ENCODE results near the gene CSF2RB. TPM values are rescaled to one million over a fixed set of nuclear protein-coding genes. Genes with fewer than 3 reads are reported as not detected.

The CSF2RB gene
- total RNA-seq, 1 donor from 2014 or later, result not detected

GRCh38 chr22:36872866-36873498 is 40.4 kb upstream of the CSF2RB start:
- peak overlapping the region; percentile 53 for H3K27ac Mint-ChIP-seq (ENCODE audit: unreplicated experiment)
- TF ChIP-seq CTCF (IDR thresholded peaks at IDR 0.05; ENCODE audit: partially characterized antibody, unreplicated experiment), result no peak
- DNase-seq, result no peak
- H3K4me1 Mint-ChIP-seq (ENCODE audit: low read depth, unreplicated experiment), result peaks cover 2% of the 10 kb centered on the region
- peaks cover 10% of the 10 kb centered on the region for H3K27me3 Mint-ChIP-seq (ENCODE audit: unreplicated experiment)
- no peaks in the 10 kb centered on the region for H3K36me3 Mint-ChIP-seq (ENCODE audit: unreplicated experiment)
- no peak overlapping the region for H3K4me3 Mint-ChIP-seq (ENCODE audit: unreplicated experiment)
- peaks cover 5% of the 10 kb centered on the region for H3K9me3 Mint-ChIP-seq (ENCODE audit: unreplicated experiment)

GRCh38 chr22:36873614-36874308 is 39.7 kb upstream of the CSF2RB start:
- peak; percentile 37 for DNase-seq
- no peak for TF ChIP-seq CTCF (IDR thresholded peaks at IDR 0.05; ENCODE audit: partially characterized antibody, unreplicated experiment)
- no peak overlapping the region for H3K27ac Mint-ChIP-seq (ENCODE audit: unreplicated experiment)
- peaks cover 10% of the 10 kb centered on the region for H3K27me3 Mint-ChIP-seq (ENCODE audit: unreplicated experiment)
- H3K4me3 Mint-ChIP-seq (ENCODE audit: unreplicated experiment), result no peak overlapping the region
- peaks cover 2% of the 10 kb centered on the region for H3K4me1 Mint-ChIP-seq (ENCODE audit: low read depth, unreplicated experiment)
- H3K36me3 Mint-ChIP-seq (ENCODE audit: unreplicated experiment), result no peaks in the 10 kb centered on the region
- H3K9me3 Mint-ChIP-seq (ENCODE audit: unreplicated experiment), result peaks cover 5% of the 10 kb centered on the region

DNA sequence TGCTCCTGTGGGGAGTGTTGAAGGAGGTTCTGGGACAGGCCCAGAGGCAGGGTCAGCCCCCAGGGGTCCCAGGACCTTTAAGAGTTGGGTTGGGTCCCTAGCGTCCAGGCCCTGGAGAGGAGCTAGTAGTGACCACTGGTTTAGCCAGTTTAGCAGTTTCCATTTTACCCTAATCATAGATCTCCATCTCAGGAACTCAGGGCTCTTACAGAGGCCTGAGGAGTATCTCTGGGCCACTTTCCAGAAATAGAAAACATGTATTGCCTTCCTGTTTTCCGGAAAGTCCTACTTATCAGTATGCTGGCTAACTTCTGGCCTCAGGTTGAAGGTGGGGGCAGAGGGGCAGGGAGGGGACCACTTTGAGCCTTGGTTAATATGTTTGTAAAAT is 39.1 kb upstream of the CSF2RB start:
- peaks cover 2% of the 10 kb centered on the region for H3K4me1 Mint-ChIP-seq (ENCODE audit: low read depth, unreplicated experiment)
- H3K36me3 Mint-ChIP-seq (ENCODE audit: unreplicated experiment), result no peaks in the 10 kb centered on the region
- H3K9me3 Mint-ChIP-seq (ENCODE audit: unreplicated experiment), result peaks cover 4% of the 10 kb centered on the region
- no peak overlapping the region for H3K4me3 Mint-ChIP-seq (ENCODE audit: unreplicated experiment)
- no peak for DNase-seq
- H3K27me3 Mint-ChIP-seq (ENCODE audit: unreplicated experiment), result peaks cover 10% of the 10 kb centered on the region
- no peak for TF ChIP-seq CTCF (IDR thresholded peaks at IDR 0.05; ENCODE audit: partially characterized antibody, unreplicated experiment)
- H3K27ac Mint-ChIP-seq (ENCODE audit: unreplicated experiment), result no peak overlapping the region

DNA sequence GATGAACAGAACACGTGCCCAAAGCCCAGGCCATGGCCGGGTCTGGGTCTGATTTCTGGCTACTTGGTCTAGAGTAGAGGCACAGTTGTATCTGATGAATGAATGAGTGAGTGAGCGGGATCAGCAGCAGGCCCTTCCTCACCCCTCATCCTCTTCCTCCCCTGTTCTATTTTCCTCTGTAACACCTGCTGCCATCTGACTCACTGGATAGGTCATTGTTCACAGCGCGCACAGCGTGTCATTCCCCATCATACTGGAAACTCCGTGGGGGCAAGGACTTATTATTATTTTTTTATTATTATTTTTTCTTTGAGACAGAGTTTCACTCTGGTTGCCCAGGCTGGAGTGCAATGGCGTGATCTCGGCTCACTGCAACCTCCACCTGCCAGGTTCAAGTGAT is 38.7 kb upstream of the CSF2RB start:
- no peak for TF ChIP-seq CTCF (IDR thresholded peaks at IDR 0.05; ENCODE audit: partially characterized antibody, unreplicated experiment)
- peaks cover 12% of the 10 kb centered on the region for H3K27me3 Mint-ChIP-seq (ENCODE audit: unreplicated experiment)
- H3K36me3 Mint-ChIP-seq (ENCODE audit: unreplicated experiment), result peaks cover 2% of the 10 kb centered on the region
- H3K9me3 Mint-ChIP-seq (ENCODE audit: unreplicated experiment), result peaks cover 4% of the 10 kb centered on the region
- H3K4me3 Mint-ChIP-seq (ENCODE audit: unreplicated experiment), result no peak overlapping the region
- peaks cover 2% of the 10 kb centered on the region for H3K4me1 Mint-ChIP-seq (ENCODE audit: low read depth, unreplicated experiment)
- H3K27ac Mint-ChIP-seq (ENCODE audit: unreplicated experiment), result no peak overlapping the region
- no peak for DNase-seq

GRCh38 chr22:36875741-36876140 is 37.7 kb upstream of the CSF2RB start:
- H3K27ac Mint-ChIP-seq (ENCODE audit: unreplicated experiment), result no peak overlapping the region

More at GRCh38 chr22:36875741-36876140, 37.7 kb upstream of the CSF2RB start:
- no peak for TF ChIP-seq CTCF (IDR thresholded peaks at IDR 0.05; ENCODE audit: partially characterized antibody, unreplicated experiment)
- peaks cover 2% of the 10 kb centered on the region for H3K4me1 Mint-ChIP-seq (ENCODE audit: low read depth, unreplicated experiment)
- H3K27me3 Mint-ChIP-seq (ENCODE audit: unreplicated experiment), result peaks cover 10% of the 10 kb centered on the region
- H3K36me3 Mint-ChIP-seq (ENCODE audit: unreplicated experiment), result peaks cover 8% of the 10 kb centered on the region
- no peak for DNase-seq
- no peak overlapping the region for H3K4me3 Mint-ChIP-seq (ENCODE audit: unreplicated experiment)
- peaks cover 4% of the 10 kb centered on the region for H3K9me3 Mint-ChIP-seq (ENCODE audit: unreplicated experiment)

All from glutamatergic neuron (in vitro differentiated cells).